ENCODE data around the gene ATG13.
A peak's percentile ranks its signal among the peaks of the same experiment; 100 is the strongest.

ATG13 gene

GRCh38 chr11:46597609-46598219, 19.6 kb upstream of the ATG13 start:
- Mint-ChIP-seq H3K27me3 (no peaks in the 10 kb centered on the region), H3K36me3 (no peaks in the 10 kb centered on the region), H3K27ac (no peak overlapping the region), H3K4me1 (peaks cover 4% of the 10 kb centered on the region), H3K9me3 (no peaks in the 10 kb centered on the region), H3K4me3 (no peak overlapping the region)
- DNase-seq (ENCODE audit: low spot score in 2 of 2) (no peak), ATAC-seq (ENCODE audit: low read depth) (no peak)

- no peak overlapping the region for H3K4me3 Mint-ChIP-seq
- ATAC-seq (ENCODE audit: low read depth) (no peak), DNase-seq (ENCODE audit: low spot score in 2 of 2) (no peak)
- H3K36me3 Mint-ChIP-seq = peaks cover 8% of the 10 kb centered on the region
- no peak overlapping the region for H3K27ac Mint-ChIP-seq
- H3K9me3 Mint-ChIP-seq = peaks cover 5% of the 10 kb centered on the region
- peaks cover 7% of the 10 kb centered on the region for H3K4me1 Mint-ChIP-seq
- H3K27me3 Mint-ChIP-seq = no peaks in the 10 kb centered on the region
These were observed 17.8 kb upstream of the ATG13 start for GRCh38 chr11:46599340-46600193.

GRCh38 chr11:46600194-46600960, 17.0 kb upstream of the ATG13 start:
- Mint-ChIP-seq H3K9me3 (peaks cover 5% of the 10 kb centered on the region), H3K27me3 (no peaks in the 10 kb centered on the region), H3K4me3 (no peak overlapping the region), H3K4me1 (peaks cover 7% of the 10 kb centered on the region), H3K27ac (no peak overlapping the region), H3K36me3 (peaks cover 8% of the 10 kb centered on the region)
- DNase-seq (ENCODE audit: low spot score in 2 of 2) (no peak), ATAC-seq (ENCODE audit: low read depth) (no peak)

- DNase-seq (ENCODE audit: low spot score in 2 of 2) = no peak
These were observed 16.2 kb upstream of the ATG13 start for GRCh38 chr11:46601129-46601528.

GRCh38 chr11:46603704-46604308, 13.5 kb upstream of the ATG13 start:
- H3K4me1 Mint-ChIP-seq = peaks cover 10% of the 10 kb centered on the region

More at GRCh38 chr11:46601129-46601528, 16.2 kb upstream of the ATG13 start:
- H3K36me3 Mint-ChIP-seq = peaks cover 8% of the 10 kb centered on the region
- H3K27ac Mint-ChIP-seq = no peak overlapping the region
- no peak for ATAC-seq (ENCODE audit: low read depth)
- H3K4me3 Mint-ChIP-seq = no peak overlapping the region
- H3K9me3 Mint-ChIP-seq = peaks cover 5% of the 10 kb centered on the region
- peaks cover 7% of the 10 kb centered on the region for H3K4me1 Mint-ChIP-seq
- H3K27me3 Mint-ChIP-seq = no peaks in the 10 kb centered on the region

GRCh38 chr11:46604796-46605195, 12.6 kb upstream of the ATG13 start:
- no peak overlapping the region for H3K4me3 Mint-ChIP-seq
- peaks cover 10% of the 10 kb centered on the region for H3K4me1 Mint-ChIP-seq
- DNase-seq (ENCODE audit: low spot score in 2 of 2) (no peak), ATAC-seq (ENCODE audit: low read depth) (no peak)
- no peaks in the 10 kb centered on the region for H3K27me3 Mint-ChIP-seq
- peaks cover 8% of the 10 kb centered on the region for H3K36me3 Mint-ChIP-seq
- H3K9me3 Mint-ChIP-seq = peaks cover 5% of the 10 kb centered on the region
- no peak overlapping the region for H3K27ac Mint-ChIP-seq

More at GRCh38 chr11:46603704-46604308, 13.5 kb upstream of the ATG13 start:
- H3K27me3 Mint-ChIP-seq = no peaks in the 10 kb centered on the region
- H3K4me3 Mint-ChIP-seq = no peak overlapping the region
- H3K9me3 Mint-ChIP-seq = peaks cover 5% of the 10 kb centered on the region
- no peak for DNase-seq (ENCODE audit: low spot score in 2 of 2)
- peak; percentile 72 for ATAC-seq (ENCODE audit: low read depth)
- H3K27ac Mint-ChIP-seq = no peak overlapping the region
- H3K36me3 Mint-ChIP-seq = peaks cover 8% of the 10 kb centered on the region

- H3K4me1 Mint-ChIP-seq = peaks cover 10% of the 10 kb centered on the region
- DNase-seq (ENCODE audit: low spot score in 2 of 2) (no peak), ATAC-seq (ENCODE audit: low read depth) (no peak)
- peaks cover 5% of the 10 kb centered on the region for H3K9me3 Mint-ChIP-seq
- no peaks in the 10 kb centered on the region for H3K27me3 Mint-ChIP-seq
- H3K4me3 Mint-ChIP-seq = no peak overlapping the region
- H3K36me3 Mint-ChIP-seq = peaks cover 8% of the 10 kb centered on the region
- no peak overlapping the region for H3K27ac Mint-ChIP-seq
These were observed 9.8 kb upstream of the ATG13 start for GRCh38 chr11:46607516-46607915.

- Mint-ChIP-seq H3K27ac (no peak overlapping the region), H3K4me3 (no peak overlapping the region), H3K9me3 (no peaks in the 10 kb centered on the region), H3K27me3 (no peaks in the 10 kb centered on the region), H3K36me3 (no peaks in the 10 kb centered on the region), H3K4me1 (peaks cover 3% of the 10 kb centered on the region)
- no peak for ATAC-seq (ENCODE audit: low read depth)
- DNase-seq (ENCODE audit: low spot score in 2 of 2) = no peak
These were observed 8.0 kb upstream of the ATG13 start for GRCh38 chr11:46609386-46609785.

GRCh38 chr11:46611526-46612304, 5.6 kb upstream of the ATG13 start:
- Mint-ChIP-seq H3K27ac (no peak overlapping the region), H3K4me3 (no peak overlapping the region)
- ATAC-seq (ENCODE audit: low read depth) = no peak

GRCh38 chr11:46612326-46612725, 5.0 kb upstream of the ATG13 start:
- H3K36me3 Mint-ChIP-seq = no peaks in the 10 kb centered on the region
- H3K27ac Mint-ChIP-seq = no peak overlapping the region
- no peak overlapping the region for H3K4me3 Mint-ChIP-seq
- no peaks in the 10 kb centered on the region for H3K27me3 Mint-ChIP-seq
- ATAC-seq (ENCODE audit: low read depth) (no peak), DNase-seq (ENCODE audit: low spot score in 2 of 2) (no peak)
- peaks cover 8% of the 10 kb centered on the region for H3K4me1 Mint-ChIP-seq
- no peaks in the 10 kb centered on the region for H3K9me3 Mint-ChIP-seq

More at GRCh38 chr11:46611526-46612304, 5.6 kb upstream of the ATG13 start:
- Mint-ChIP-seq H3K27me3 (no peaks in the 10 kb centered on the region), H3K9me3 (no peaks in the 10 kb centered on the region), H3K4me1 (peaks cover 7% of the 10 kb centered on the region), H3K36me3 (no peaks in the 10 kb centered on the region)
- DNase-seq (ENCODE audit: low spot score in 2 of 2) = no peak

- DNase-seq (ENCODE audit: low spot score in 2 of 2) = no peak
- H3K27ac Mint-ChIP-seq = peak overlapping the region; percentile 100
These were observed 1.6 kb upstream of the ATG13 start for GRCh38 chr11:46615756-46616155.

GRCh38 chr11:46616551-46617133, 711 bp upstream of the ATG13 start:
- H3K27ac Mint-ChIP-seq = peak overlapping the region; percentile 100
- H3K27me3 Mint-ChIP-seq = no peaks in the 10 kb centered on the region
- H3K36me3 Mint-ChIP-seq = peaks cover 8% of the 10 kb centered on the region
- H3K9me3 Mint-ChIP-seq = no peaks in the 10 kb centered on the region
- H3K4me1 Mint-ChIP-seq = peaks cover 21% of the 10 kb centered on the region
- ATAC-seq (ENCODE audit: low read depth) = no peak
- DNase-seq (ENCODE audit: low spot score in 2 of 2) = no peak
- peak overlapping the region; percentile 100 for H3K4me3 Mint-ChIP-seq

More at GRCh38 chr11:46615756-46616155, 1.6 kb upstream of the ATG13 start:
- H3K4me3 Mint-ChIP-seq = no peak overlapping the region
- H3K27me3 Mint-ChIP-seq = no peaks in the 10 kb centered on the region
- peaks cover 3% of the 10 kb centered on the region for H3K36me3 Mint-ChIP-seq
- no peaks in the 10 kb centered on the region for H3K9me3 Mint-ChIP-seq
- H3K4me1 Mint-ChIP-seq = peaks cover 17% of the 10 kb centered on the region
- no peak for ATAC-seq (ENCODE audit: low read depth)

- H3K36me3 Mint-ChIP-seq = peaks cover 12% of the 10 kb centered on the region
- peak overlapping the region; percentile 100 for H3K27ac Mint-ChIP-seq
- no peaks in the 10 kb centered on the region for H3K27me3 Mint-ChIP-seq
- DNase-seq (ENCODE audit: low spot score in 2 of 2) = no peak
- no peaks in the 10 kb centered on the region for H3K9me3 Mint-ChIP-seq
- H3K4me3 Mint-ChIP-seq = peak overlapping the region; percentile 100
- peaks cover 24% of the 10 kb centered on the region for H3K4me1 Mint-ChIP-seq
- no peak for ATAC-seq (ENCODE audit: low read depth)
These were observed 590 bp downstream of the ATG13 start for GRCh38 chr11:46617972-46618314.
